Breast epithelium (tissue), 4 donors: ENCODE results near the gene DSCAM. TPM values are rescaled to one million over a fixed set of nuclear protein-coding genes. Genes with fewer than 3 reads are reported as not detected.

Source experiments
- DNase-seq, 2 donors: peaks; one replicate each; pipeline ENCODE4 v3.0.0-alpha.2; 2019; ENCODE audit warnings: low spot score in 2 of 2
- H3K27ac ChIP-seq, 2 donors: fragments of 200-600 bp; sonication (generic) in 1 of 2; one replicate each; pipeline ENCODE4 v1.5.1; 2016 to 2019; ENCODE audit warnings: mild to moderate bottlenecking in 1 of 2
- H3K27me3 ChIP-seq, 2 donors: fragments of 200-600 bp; sonication (generic) in 1 of 2; one replicate each; pipeline versions ENCODE4 v1.5.1 to v1.6.0; 2017 to 2019; ENCODE audit warnings: control low read depth in 1 of 2, mild to moderate bottlenecking in 1 of 2
- H3K36me3 ChIP-seq: fragments of 200-600 bp; one replicate; pipeline ENCODE4 v1.5.1; 2019
- H3K4me1 ChIP-seq, 2 donors: fragments of 200-600 bp; sonication (generic); one replicate each; pipeline ENCODE4 v1.5.1; 2016 to 2019; ENCODE audit warnings: control low read depth in 1 of 2
- H3K4me3 ChIP-seq, 3 donors: fragments of 200-600 bp; sonication (generic); 1 replicate in 2 of 3; 2 replicates in 1 of 3; pipeline ENCODE4 v1.5.1; 2016 to 2019; ENCODE audit warnings: mild to moderate bottlenecking in 3 of 3, moderate library complexity in 2 of 3
- H3K9me3 ChIP-seq, 2 donors: fragments of 200-600 bp; sonication (generic) in 1 of 2; one replicate each; pipeline ENCODE4 v1.5.1; 2016 to 2019; ENCODE audit warnings: control low read depth in 1 of 2
- POLR2A ChIP-seq: fragments of 450-650 bp; IDR thresholded peaks from one replicate; pipeline ENCODE4 v1.6.1; 2016; ENCODE audit warnings: antibody characterized with exemption, mild to moderate bottlenecking, moderate library complexity
- POLR2AphosphoS5 ChIP-seq, 3 donors: sonication (generic); formaldehyde crosslinking; IDR thresholded peaks; one replicate each; pipeline ENCODE4 v1.6.1; 2017; ENCODE audit warnings: antibody characterized with exemption in 3 of 3
- intact Hi-C: fragments of 100-400 bp; cut with DNase I; formaldehyde crosslinking; loops from one replicate; pipeline ENCODE4 v1.15.1; 2023; ENCODE audit warnings: low total_unique reads
- total RNA-seq, 3 donors: library from RNA; depleted of rRNA; stranded (reverse); fragments of >200 nt; gene quantifications; one replicate each; pipeline ENCODE4 v1.1.0, GENCODE V29; 2016
- TF ChIP-seq, protein P1 (sequence below), 3 donors: fragments of 450-650 bp; IDR thresholded peaks; one replicate each; pipeline ENCODE4 v1.5.1; 2016 to 2017; ENCODE audit warnings: antibody characterized with exemption in 3 of 3, mild to moderate bottlenecking in 3 of 3, moderate library complexity in 3 of 3

DSCAM gene
- total RNA-seq, 3 donors from 2014 or later, result 0.33 to 0.44 TPM; not detected in 1

DNA sequence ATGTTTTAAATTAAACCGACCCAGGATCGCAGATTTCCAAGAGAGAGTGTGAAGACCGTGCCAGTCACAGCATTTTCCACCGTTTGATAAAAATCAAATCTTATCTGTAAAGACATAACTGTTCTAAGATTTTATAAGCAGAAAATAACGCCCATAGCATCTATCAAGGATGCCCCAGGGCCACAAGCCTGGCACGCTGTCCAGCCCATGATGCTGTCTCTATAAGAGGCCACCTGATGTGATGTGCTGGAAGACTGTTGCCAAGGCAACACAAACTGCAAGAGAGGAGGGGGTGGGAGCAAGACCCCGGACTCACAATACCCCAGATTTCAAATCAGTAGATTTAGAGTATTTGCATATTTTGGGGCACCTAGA lies 116.5 kb downstream of the DSCAM start:
- no peaks in the 10 kb centered on the region for H3K4me1 ChIP-seq
- no peaks in the 10 kb centered on the region for H3K9me3 ChIP-seq
- no peaks in the 10 kb centered on the region for H3K27me3 ChIP-seq
- DNase-seq, result no peak
- no peak overlapping the region for H3K4me3 ChIP-seq
- TF ChIP-seq POLR2A (no peak), POLR2AphosphoS5 (IDR thresholded peaks at IDR 0.05) (no peak)
- TF ChIP-seq, protein P1, sequence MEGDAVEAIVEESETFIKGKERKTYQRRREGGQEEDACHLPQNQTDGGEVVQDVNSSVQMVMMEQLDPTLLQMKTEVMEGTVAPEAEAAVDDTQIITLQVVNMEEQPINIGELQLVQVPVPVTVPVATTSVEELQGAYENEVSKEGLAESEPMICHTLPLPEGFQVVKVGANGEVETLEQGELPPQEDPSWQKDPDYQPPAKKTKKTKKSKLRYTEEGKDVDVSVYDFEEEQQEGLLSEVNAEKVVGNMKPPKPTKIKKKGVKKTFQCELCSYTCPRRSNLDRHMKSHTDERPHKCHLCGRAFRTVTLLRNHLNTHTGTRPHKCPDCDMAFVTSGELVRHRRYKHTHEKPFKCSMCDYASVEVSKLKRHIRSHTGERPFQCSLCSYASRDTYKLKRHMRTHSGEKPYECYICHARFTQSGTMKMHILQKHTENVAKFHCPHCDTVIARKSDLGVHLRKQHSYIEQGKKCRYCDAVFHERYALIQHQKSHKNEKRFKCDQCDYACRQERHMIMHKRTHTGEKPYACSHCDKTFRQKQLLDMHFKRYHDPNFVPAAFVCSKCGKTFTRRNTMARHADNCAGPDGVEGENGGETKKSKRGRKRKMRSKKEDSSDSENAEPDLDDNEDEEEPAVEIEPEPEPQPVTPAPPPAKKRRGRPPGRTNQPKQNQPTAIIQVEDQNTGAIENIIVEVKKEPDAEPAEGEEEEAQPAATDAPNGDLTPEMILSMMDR (IDR thresholded peaks at IDR 0.05), result no peak
- H3K27ac ChIP-seq, result no peak overlapping the region
- intact Hi-C loops, result no loop called here
- H3K36me3 ChIP-seq, result no peaks in the 10 kb centered on the region

DNA sequence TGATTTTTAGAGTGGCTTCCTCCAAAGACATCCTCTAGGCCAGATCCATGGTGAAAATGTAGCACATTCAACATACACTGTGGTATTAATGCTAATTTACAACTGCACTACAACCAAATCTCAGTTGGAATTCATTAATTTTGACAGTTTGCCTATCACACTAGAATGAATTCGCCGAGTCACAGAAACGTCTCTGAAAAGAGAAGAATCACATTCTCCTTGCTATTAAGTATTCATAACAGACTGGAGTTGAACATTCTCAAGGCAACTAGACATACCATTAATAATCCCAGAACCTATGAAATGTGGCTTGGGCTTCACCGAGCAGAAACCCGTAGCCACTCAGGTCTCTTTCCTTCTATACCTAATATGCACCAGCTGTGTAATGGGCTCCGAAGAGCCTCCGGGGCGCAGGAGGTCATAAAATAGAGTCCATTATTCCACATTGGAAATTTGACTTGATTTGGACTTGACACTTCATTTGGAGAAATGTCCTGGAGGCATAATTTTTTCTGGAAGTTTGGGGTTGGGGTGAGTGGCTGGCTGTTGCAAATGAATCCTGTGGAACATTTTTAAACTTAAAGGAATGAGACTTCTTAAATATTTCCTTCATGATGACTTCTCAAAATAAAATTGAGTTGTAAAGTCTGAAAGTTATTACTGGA lies 117.1 kb downstream of the DSCAM start:
- H3K27me3 ChIP-seq, result no peaks in the 10 kb centered on the region
- H3K9me3 ChIP-seq, result no peaks in the 10 kb centered on the region
- TF ChIP-seq, protein P1 (IDR thresholded peaks at IDR 0.05), result no peak
- TF ChIP-seq POLR2AphosphoS5 (IDR thresholded peaks at IDR 0.05) (no peak), POLR2A (no peak)
- no peak overlapping the region for H3K4me3 ChIP-seq
- H3K4me1 ChIP-seq, result no peaks in the 10 kb centered on the region
- no peak overlapping the region for H3K27ac ChIP-seq
- H3K36me3 ChIP-seq, result no peaks in the 10 kb centered on the region
- no peak for DNase-seq
- intact Hi-C loops, result no loop called here

DNA sequence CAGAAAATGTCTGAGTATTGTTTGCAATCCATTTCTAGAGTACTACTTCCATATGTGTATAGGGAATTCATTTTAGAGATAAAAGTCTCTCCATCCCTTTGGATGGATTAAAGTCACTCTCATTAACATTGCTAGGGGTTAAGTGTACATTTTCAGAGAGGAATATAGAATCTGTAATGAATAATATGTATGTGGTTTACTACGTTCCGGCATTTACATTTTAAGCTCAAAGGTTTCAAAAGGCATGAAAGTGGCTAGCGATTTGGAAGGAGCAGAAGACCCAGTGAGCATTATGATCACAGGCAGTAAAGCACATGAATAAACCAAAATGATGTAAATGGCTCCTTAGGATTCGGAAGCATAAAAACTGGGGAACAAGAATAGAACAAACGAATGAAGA lies 123.0 kb downstream of the DSCAM start:
- intact Hi-C loops, result no loop called here
- DNase-seq, result no peak
- TF ChIP-seq POLR2A (no peak), POLR2AphosphoS5 (IDR thresholded peaks at IDR 0.05) (no peak)
- TF ChIP-seq, protein P1 (IDR thresholded peaks at IDR 0.05), result no peak
- Histone ChIP-seq H3K4me3 (no peak overlapping the region), H3K27ac (no peak overlapping the region), H3K36me3 (no peaks in the 10 kb centered on the region), H3K9me3 (peaks cover 0 to 11% of the 10 kb centered on the region in 2 donors), H3K4me1 (no peaks in the 10 kb centered on the region), H3K27me3 (no peaks in the 10 kb centered on the region)

DNA sequence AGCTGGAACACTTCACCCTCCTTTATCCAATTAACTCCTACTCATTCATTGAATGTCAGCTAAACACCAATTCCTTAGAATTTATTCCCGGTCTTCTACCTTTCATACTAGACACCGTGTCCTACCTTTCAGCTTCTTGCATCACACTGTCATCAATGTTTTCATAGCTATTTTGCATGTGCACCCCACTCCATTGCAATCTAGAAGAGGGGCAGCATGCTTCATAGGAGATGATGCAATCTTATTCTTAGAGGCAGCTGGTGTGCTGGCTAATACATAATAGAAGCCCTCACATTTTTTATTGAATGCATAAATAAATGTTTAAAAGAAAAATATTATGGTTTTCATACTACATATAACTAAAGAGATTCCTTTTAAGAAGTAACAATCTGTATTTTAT lies 123.6 kb downstream of the DSCAM start:
- H3K27me3 ChIP-seq, result no peaks in the 10 kb centered on the region
- no peak overlapping the region for H3K27ac ChIP-seq
- H3K4me3 ChIP-seq, result no peak overlapping the region
- DNase-seq, result no peak
- intact Hi-C loops, result no loop called here
- H3K4me1 ChIP-seq, result no peaks in the 10 kb centered on the region
- TF ChIP-seq, protein P1 (IDR thresholded peaks at IDR 0.05), result no peak
- TF ChIP-seq POLR2AphosphoS5 (IDR thresholded peaks at IDR 0.05), result no peak
- no peak for TF ChIP-seq POLR2A
- peaks cover 0 to 11% of the 10 kb centered on the region in 2 donors for H3K9me3 ChIP-seq
- no peaks in the 10 kb centered on the region for H3K36me3 ChIP-seq

DNA sequence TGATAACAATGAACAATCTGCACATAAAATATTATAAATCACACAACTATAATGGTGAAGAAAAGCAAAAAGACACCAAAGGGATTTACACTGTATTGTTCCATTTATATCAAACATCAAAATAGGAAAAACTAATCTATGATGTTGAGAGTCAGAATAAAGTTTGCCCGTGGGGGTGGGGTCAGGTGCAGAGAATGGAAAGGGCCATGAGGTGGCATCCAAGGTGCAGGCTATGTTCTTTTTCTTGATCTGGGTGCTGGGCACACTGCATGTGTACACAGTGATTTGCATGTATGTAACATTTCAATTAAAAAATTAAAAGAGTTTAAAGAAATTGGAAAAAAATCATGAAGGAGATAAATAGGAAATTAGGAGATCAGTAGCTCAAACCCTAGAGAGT lies 127.3 kb downstream of the DSCAM start:
- TF ChIP-seq, protein P1 (IDR thresholded peaks at IDR 0.05), result no peak
- TF ChIP-seq POLR2A (no peak), POLR2AphosphoS5 (IDR thresholded peaks at IDR 0.05) (no peak)

More for the DNA sequence above, 127.3 kb downstream of the DSCAM start:
- intact Hi-C loops, result no loop called here
- Histone ChIP-seq H3K27me3 (no peaks in the 10 kb centered on the region), H3K27ac (no peak overlapping the region), H3K4me3 (no peak overlapping the region), H3K4me1 (no peaks in the 10 kb centered on the region), H3K36me3 (no peaks in the 10 kb centered on the region), H3K9me3 (peaks cover 0 to 11% of the 10 kb centered on the region in 2 donors)
- DNase-seq, result no peak
